ENCODE data around the gene PRDM11. TPM values are rescaled to one million over a fixed set of nuclear protein-coding genes. Genes with fewer than 3 reads are reported as not detected.

Gene PRDM11
- total and polyA plus RNA-seq, 7 donors: 2.3 to 14.2 (median 7.2) TPM

DNA sequence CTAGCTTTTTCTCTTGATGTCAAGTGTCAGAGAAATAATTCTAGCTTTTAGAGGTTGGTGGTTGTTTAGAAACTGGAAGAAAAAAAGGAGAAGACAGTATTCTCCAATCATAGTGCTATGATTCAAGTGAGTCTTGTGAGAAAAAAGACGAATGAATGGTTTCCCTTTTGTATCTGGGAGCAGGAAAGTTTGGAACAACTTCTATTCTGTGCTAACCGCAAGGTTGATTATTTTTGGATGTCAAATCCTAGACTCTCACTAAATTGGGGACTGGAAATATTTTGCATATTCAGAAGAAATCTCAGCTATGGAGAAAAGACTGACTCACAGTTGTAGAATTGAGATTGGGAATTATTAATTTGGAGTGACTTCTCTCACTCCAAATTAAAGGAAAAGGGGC is 70.5 kb downstream of the PRDM11 start:
- intact Hi-C loops (cut with DNase I): no loop called here
- H3K4me3 ChIP-seq: no peak overlapping the region
- H3K4me1 ChIP-seq: peaks cover 11% of the 10 kb centered on the region
- DNase-seq: no peak
- H3K9me3 ChIP-seq: no peaks in the 10 kb centered on the region
- WGBS, 3 donors: 75 to 89% (median 82%) methylated on average over 2 of the region's 2 CpGs
- TF ChIP-seq CTCF (IDR thresholded peaks at IDR 0.05): no peak
- H3K36me3 ChIP-seq (ENCODE audit: insufficient read depth in 1 of 2, low read depth in 1 of 2): peaks cover 0 to 8% of the 10 kb centered on the region in 2 donors
- ATAC-seq: no peak
- no peaks in the 10 kb centered on the region for H3K27me3 ChIP-seq (ENCODE audit: insufficient read depth in 3 of 3, low read length in 2 of 3)
- H3K27ac ChIP-seq: no peak overlapping the region

DNA sequence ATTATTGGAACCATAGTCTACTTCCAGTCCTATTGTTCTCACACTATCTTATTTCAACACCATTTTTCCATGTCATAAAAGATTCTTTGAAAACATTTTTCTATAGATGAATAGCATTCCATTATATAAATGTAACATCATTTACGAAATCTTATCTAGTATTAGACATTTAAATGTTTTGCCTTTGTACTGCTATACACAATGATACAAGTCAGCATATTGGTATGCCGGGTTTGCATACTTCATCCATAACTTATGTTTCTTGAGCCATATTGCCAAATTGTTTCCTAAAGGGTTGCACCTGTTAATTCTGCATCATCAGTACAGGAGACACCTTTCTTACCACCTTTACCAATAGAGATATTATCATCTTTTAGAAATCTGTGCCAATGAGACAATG is 71.6 kb downstream of the PRDM11 start:
- peaks cover 0 to under 1% of the 10 kb centered on the region in 2 donors for H3K36me3 ChIP-seq (ENCODE audit: insufficient read depth in 1 of 2, low read depth in 1 of 2)

GRCh38 chr11:45218705-45219104 is 72.3 kb downstream of the PRDM11 start:
- H3K4me3 ChIP-seq: no peak overlapping the region
- H3K9me3 ChIP-seq: no peaks in the 10 kb centered on the region
- ATAC-seq (no peak), DNase-seq (no peak)
- intact Hi-C loops (cut with DNase I): no loop called here
- H3K27ac ChIP-seq: no peak overlapping the region
- H3K27me3 ChIP-seq (ENCODE audit: insufficient read depth in 3 of 3, low read length in 2 of 3): no peaks in the 10 kb centered on the region
- WGBS, 3 donors: 94 to 96% (median 95%) methylated on average over 4 of the region's 4 CpGs
- peaks cover 9% of the 10 kb centered on the region for H3K4me1 ChIP-seq
- no peak for TF ChIP-seq CTCF (IDR thresholded peaks at IDR 0.05)
- H3K36me3 ChIP-seq (ENCODE audit: insufficient read depth in 1 of 2, low read depth in 1 of 2): no peaks in the 10 kb centered on the region

More for the DNA sequence above, 71.6 kb downstream of the PRDM11 start:
- Histone ChIP-seq H3K9me3 (no peaks in the 10 kb centered on the region), H3K27ac (no peak overlapping the region), H3K4me3 (no peak overlapping the region), H3K27me3 (ENCODE audit: insufficient read depth in 3 of 3, low read length in 2 of 3) (no peaks in the 10 kb centered on the region), H3K4me1 (peaks cover 11% of the 10 kb centered on the region)
- intact Hi-C loops (cut with DNase I): no loop called here
- TF ChIP-seq CTCF (IDR thresholded peaks at IDR 0.05): no peak
- ATAC-seq (no peak), DNase-seq (no peak)
- 92 to 95% (median 94%) methylated on average over 2 of the region's 2 CpGs for WGBS, 3 donors

DNA sequence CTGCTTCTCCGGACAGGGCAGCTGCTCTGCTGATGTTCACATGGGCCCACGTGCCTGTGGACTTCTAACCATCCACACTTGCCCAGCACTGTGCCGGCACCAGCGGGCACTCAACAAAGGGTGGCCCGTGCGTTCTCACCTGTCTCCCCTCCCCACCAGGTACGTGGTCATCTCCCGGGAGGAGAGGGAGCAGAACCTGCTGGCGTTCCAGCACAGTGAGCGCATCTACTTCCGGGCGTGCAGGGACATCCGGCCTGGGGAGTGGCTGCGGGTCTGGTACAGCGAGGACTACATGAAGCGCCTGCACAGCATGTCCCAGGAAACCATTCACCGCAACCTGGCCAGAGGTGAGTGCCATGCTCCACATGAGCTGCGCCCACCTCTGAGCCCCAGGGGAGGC is 73.0 kb downstream of the PRDM11 start:
- no peak for TF ChIP-seq CTCF (IDR thresholded peaks at IDR 0.05)
- H3K9me3 ChIP-seq: no peaks in the 10 kb centered on the region
- no peak overlapping the region for H3K4me3 ChIP-seq
- ATAC-seq (no peak), DNase-seq (no peak)
- WGBS, 3 donors: 94 to 95% (median 95%) methylated on average over 18 of the region's 18 CpGs
- H3K36me3 ChIP-seq (ENCODE audit: insufficient read depth in 1 of 2, low read depth in 1 of 2): peaks cover 0 to 3% of the 10 kb centered on the region in 2 donors
- no peaks in the 10 kb centered on the region for H3K27me3 ChIP-seq (ENCODE audit: insufficient read depth in 3 of 3, low read length in 2 of 3)
- peaks cover 1% of the 10 kb centered on the region for H3K4me1 ChIP-seq
- intact Hi-C loops (cut with DNase I): no loop called here
- H3K27ac ChIP-seq: no peak overlapping the region

GRCh38 chr11:45223496-45223895 is 77.1 kb downstream of the PRDM11 start:
- intact Hi-C loops (cut with DNase I): no loop called here
- no peak for TF ChIP-seq CTCF (IDR thresholded peaks at IDR 0.05)
- ATAC-seq (no peak), DNase-seq (no peak)
- peaks cover 0 to 24% of the 10 kb centered on the region in 2 donors for H3K36me3 ChIP-seq (ENCODE audit: insufficient read depth in 1 of 2, low read depth in 1 of 2)
- no peak overlapping the region for H3K4me3 ChIP-seq
- WGBS, 3 donors: 94 to 96% (median 95%) methylated on average over 5 of the region's 5 CpGs
- H3K27ac ChIP-seq: no peak overlapping the region
- H3K27me3 ChIP-seq (ENCODE audit: insufficient read depth in 3 of 3, low read length in 2 of 3): no peaks in the 10 kb centered on the region
- H3K4me1 ChIP-seq: no peaks in the 10 kb centered on the region
- H3K9me3 ChIP-seq: no peaks in the 10 kb centered on the region

Data from psoas muscle (tissue), 8 donors.